Anterior cingulate cortex (tissue), 58 donors: ENCODE measurements around the gene IMPDH2.
"Not testable (repeated sequence)": the region's sequence is repeated elsewhere in the genome, so short reads cannot be mapped to it uniquely, and the experiment has no call there.

Experiments used
- DNase-seq, 58 donors: peaks; one replicate each; lab custom pipeline; 2025; lab: John Stamatoyannopoulos, UW

The IMPDH2 gene

DNA sequence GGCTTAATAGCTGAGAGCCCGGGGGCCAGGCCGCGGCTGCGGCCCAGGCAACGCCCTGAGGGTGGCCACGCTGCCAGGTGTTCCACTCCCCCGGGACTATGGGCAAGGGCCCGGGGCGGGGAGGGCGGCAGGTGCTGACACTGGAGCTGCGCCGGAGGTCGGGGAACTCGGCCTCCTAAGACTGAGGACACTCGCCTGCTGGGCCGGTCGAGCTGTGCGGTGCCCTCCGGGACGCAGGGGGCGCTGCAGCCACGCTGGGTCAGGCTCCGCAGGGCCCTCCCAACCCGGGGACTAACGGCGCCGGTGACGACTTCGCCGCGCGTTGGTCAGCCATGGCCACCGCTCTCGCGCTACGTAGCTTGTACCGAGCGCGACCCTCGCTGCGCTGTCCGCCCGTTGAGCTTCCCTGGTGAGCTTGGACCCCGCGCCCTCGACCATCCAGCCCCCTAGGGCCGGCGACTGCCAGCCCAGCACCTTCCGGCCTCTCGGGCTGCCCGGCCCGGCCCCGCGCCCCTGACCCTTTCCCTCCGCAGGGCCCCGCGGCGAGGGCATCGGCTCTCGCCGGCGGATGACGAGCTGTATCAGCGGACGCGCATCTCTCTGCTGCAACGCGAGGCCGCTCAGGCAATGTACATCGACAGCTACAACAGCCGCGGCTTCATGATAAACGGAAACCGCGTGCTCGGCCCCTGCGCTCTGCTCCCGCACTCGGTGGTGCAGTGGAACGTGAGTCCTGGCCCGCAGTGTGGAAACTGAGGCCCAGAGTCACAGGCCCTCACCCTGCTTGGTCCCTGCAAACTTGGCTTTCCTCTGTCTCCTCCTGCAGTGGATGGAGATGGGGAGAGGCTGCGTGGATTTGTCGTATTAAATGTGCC is 7.1 kb downstream of the IMPDH2 start, which contains the start of gene NDUFAF3:
TSS of gene NDUFAF3 (plus strand) at position 309 of the 875 bp plus-strand sequence. CDS start at position 333, 24 bp downstream.
- peak in 57 of 58 donors; percentile 36 to 95 (median 84) for DNase-seq

DNA sequence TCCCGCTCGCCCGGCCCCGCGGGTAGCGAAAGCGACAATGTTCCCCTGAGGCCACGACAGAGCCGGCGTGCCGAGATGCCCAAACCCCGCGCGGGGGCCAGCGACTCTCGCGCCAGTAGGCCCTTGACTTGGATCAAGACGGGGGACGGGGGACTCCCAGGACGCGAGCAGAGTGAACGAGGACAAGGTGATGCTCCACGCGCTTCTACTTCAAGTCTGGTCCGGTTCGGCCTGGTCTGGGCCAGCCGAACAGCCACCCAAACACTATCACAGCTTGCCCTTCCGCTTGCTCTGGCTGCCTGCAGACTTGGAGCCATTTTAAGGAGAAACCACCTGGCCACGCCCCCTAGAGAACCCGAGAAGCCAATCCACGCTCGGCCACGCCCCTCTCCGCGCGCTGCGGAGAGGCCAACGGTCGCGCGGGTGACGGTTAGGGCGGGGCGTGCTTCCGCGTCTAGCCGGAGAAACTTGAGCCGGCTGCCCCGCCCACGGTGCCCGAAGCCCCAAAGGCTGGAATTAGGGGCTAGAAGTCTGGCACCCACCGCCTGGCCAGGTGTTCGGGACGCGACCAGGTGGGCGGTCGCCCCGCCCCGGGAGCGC is 7.9 kb downstream of the IMPDH2 start:
- DNase-seq, result peak; percentile 56 to 98 (median 95)

DNA sequence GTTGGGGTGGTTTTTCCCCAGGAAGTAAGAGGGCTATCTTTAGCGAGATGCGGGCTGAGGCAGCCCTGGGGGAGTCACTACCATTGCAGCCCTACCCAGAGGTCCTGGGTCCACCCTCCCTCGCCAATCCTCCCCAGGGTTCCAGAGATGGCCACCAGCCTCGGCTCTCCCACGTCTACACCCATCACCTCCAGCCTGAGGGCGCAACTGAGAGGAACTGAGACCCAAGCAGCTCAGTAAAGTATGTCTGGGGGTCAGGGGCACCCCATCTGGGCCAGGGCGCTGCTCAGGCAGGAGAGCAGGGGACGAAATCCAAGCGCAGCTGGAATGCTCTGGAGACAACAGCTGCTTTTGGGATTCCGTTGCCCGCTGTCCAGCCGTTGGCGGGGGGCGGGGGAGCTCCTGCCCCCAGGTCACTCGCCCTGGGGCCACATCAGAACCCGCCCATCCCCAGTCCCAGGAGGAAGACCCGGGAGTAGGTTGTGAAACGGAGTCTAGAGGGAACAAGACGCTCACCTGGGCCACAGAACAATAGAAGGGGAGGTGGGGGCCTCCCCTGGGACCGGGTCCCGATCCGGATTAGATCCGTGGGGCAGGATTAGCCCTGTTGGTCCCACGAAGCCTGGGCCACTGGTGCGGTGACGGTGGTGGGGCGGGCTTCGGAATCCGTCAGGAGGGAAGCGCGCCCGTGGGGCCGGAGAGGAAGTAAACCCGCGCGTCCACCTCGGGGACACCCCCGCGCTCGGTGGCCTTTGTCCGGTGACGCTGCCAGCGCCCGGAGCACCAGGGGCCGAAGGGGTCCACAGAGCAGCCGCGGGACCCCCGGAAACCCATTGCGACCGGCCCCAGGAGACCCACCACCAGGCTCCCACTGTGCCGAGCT is 8.6 kb downstream of the IMPDH2 start:
- DNase-seq, result peak in 7 of 58 donors; percentile 43 to 65 (median 59)

DNA sequence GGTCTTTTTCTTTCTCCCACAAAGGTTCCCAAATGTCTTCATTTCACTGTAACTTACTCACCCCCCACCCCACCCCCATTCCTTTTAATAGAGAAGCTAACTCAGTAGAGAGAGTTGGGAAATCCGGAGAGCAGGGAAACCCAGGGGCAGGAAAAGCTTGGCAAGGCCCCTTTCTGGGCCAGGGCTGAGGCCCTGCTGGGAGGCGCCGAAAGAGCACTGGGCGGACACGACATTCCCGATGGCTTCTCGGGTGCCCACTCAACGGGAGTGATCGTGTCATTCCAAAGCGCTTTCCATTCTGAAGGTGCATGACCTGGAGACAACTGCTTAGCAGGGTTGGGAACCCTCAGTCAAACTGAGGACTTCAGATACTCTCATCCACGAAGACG is 9.3 kb downstream of the IMPDH2 start:
- DNase-seq, result no peak

DNA sequence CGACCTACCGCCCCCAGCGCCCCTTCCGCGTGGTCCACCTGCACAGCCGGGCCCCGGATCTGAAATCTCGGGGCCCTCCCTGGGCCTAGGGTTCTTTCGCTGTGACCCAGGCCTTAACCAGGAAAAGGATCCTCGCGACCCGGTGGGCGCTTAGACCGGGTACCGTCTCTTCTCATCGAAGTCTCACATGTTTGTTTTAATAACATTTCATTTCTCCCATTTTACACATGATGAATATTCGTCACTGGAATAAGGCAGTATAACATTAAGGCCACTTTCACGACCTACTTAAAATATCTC is 10.5 kb downstream of the IMPDH2 start:
- no peak for DNase-seq

DNA sequence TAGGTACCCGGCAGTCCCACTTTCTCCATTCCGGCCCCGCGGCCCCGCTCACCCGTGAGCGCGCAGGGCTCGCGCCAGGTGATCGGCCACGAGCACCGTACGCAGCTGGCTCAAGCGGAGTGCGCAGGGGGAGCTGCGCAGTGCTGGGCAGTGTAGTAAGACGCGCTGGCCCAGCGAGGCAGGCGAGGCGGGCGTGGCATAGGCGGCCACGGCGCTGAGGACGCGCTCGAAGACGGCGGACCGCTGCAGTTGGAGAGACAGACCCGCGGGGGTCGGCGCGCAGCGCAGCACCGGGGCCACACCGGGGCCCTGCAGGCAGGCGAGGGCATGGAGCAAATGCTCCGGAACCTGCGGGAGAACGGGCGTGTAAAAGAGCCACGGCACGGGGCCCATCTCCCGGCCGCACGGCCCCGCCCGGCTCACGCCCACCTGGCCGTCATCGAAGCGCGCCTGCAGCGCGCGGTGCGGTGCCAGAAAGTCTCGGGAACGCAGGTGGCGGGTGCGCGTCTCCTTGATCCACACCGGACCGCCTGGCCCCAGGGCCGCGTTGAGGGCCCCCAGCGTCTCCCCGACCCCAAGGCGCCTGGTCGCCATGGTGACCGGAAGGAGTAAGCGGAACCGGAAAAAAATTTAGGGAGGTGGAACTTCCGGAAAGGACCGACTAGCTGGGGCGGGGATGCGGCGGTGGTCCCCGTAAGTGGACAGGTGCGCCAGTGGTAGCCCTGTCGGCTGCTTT is 11.1 kb downstream of the IMPDH2 start, which contains the start of gene DALRD3:
TSS of gene DALRD3 (minus strand) at position 610 of the 736 bp plus-strand sequence. CDS start at position 594, 16 bp downstream.
- peak in 54 of 58 donors; percentile 16 to 81 (median 60) for DNase-seq

DNA sequence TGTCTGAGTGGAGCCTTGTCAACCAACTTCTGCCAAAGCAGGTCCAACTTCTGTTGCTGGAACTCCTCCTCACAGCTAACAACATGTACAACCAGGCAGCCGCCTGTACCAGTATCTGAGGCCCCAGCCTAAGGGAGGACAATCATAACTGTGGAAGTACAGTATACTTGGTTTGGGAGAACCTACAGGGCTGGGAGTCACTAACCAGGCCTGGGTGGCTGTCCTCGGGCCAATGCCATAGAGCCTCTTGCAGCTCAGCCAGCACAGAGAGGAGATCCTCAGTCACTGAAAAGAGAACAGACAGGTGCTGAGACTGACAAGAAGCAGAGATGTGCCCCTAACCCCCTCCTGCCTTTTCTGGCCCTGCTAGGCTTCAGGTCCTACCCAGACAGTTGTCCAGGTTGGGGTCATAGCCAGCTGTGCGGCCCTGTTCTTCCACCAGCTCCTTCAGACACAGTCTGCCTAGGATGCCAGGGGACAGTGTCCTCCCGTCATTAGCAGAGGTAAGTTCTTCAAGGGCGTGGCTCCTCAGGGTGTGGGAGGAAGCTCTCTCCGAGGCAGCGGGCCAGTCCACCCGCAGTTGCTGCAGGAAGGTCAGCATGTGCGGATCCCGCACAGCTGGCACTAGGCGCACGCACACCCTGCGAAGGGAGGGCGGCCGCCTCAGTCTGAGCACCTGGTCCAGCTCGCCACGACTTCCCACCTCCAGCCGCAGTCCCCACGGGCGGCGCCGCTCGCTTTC is 11.8 kb downstream of the IMPDH2 start:
- peak in 1 of 58 donors; percentile 59 for DNase-seq

DNA sequence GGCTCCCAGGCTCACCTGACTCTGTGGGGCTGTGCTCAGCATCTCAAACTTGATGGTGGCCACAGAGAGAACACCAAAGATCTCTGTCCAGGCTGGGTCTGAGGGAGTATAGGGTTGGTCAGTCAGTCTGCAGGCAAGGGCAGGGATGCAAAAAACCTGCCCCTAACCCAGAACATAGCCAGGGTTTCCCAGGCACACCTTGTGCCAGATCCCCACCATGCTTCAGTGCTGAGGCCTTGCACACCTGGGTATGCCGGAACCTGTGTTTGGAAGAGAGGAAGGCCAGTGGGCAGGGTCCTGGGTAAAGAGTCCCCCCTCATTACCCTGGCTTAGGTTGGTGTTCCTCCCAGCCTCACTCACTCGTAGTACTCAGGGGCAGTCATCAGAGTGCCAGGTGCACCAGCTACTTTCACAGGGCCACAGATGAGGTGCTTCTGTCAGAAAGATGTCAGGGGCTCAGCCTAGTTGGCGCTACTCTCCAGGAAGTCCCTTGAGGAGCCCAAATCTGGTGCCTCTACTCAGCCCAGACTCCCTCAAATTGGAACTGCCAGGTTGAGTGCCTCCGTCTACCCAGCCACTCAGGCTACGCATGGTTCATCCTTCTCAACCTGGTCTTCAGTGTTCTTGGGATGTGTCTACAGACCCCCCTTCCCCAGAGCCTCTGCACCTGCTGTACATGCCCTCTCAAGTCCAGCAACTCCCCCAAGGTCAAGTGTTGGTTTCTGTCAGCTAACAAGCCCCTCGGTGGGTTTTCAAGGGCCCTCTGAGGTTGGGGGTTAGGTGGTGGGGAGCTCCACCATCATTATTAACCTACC is 12.6 kb downstream of the IMPDH2 start:
- no peak for DNase-seq

DNA sequence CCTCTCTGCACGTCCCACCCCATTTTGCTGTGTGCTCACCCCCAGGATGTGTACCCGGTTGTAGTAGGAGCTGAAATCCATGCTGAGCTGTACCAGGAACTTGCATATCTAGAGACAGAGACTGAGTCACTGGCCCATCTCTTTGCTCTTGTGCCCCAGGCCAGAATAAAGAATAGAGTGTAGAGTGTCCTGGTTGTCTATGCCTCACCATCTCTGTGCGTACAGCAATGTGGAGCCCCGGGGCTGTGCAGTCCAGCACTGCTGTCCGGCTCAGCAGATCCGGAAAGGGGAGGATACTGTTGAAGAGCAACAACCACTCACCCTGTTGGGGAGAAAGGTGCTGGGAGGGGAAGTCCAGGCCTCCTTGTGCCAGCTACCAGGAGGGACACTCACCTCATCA is 13.4 kb downstream of the IMPDH2 start:
- no peak for DNase-seq

DNA sequence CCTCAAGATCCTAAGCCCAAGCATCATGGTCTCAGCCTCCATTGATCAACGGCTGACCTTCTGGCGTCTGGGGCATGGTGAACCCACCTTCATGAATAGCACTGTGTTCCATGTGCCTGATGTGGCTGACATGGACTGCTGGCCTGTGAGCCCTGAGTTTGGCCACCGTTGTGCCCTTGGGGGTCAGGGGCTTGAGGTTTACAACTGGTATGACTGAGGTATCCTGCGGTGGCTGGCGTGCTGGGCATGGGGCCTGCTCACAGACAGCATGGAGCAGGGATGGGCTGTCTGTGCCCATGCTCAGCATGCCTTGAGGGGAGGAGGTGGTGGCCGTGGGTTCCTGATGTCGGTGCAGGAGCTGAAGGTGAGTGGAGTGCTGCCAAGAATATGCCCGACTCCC is 14.1 kb downstream of the IMPDH2 start:
- DNase-seq, result no peak

DNA sequence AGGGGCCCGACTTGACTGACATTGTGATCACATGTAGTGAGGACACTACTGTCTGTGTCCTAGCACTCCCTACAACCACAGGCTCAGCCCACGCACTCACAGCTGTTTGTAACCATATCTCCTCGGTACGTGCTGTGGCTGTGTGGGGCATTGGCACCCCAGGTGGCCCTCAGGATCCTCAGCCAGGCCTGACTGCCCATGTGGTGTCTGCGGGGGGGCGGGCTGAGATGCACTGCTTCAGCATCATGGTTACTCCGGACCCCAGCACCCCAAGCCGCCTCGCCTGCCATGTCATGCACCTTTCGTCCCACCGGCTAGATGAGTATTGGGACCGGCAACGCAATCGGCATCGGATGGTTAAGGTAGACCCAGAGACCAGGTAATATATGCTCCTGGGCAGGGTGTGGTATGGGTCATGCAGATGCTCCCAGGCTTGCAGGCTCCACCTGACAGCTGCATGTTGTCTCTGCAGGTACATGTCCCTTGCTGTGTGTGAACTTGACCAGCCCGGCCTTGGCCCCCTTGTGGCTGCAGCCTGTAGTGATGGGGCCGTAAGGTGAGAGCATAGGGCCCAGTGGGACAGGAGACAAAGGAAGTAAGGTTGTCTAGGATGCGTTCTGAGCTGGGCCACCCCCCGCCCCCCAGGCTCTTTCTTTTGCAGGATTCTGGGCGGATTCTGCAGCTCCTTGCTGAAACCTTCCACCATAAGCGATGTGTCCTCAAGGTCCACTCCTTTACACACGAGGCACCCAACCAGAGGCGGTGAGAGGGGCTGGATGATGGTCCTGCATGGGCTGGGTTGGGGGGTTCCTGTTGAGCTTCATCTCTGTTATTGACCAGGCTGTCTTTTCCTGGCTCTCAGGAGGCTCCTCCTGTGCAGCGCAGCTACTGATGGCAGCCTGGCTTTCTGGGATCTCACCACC is 15.2 kb downstream of the IMPDH2 start:
- no peak for DNase-seq

DNA sequence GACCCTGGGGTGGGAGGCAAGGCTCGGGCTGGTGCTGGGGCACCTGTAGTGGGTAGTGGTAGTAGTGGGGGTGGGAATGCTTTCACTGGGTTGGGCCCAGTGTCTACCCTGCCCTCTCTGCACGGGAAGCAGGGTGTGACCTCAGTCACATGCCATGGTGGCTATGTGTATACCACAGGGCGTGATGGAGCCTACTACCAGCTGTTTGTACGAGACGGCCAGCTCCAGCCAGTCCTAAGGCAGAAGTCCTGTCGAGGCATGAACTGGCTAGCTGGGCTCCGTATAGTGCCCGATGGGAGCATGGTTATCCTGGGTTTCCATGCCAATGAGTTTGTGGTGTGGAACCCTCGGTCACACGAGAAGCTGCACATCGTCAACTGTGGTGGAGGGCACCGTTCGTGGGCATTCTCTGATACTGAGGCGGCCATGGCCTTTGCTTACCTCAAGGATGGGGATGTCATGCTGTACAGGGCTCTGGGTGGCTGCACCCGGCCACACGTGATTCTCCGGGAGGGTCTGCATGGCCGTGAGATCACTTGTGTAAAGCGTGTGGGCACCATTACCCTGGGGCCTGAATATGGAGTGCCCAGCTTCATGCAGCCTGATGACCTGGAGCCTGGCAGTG is 16.0 kb downstream of the IMPDH2 start:
- DNase-seq, result no peak

DNA sequence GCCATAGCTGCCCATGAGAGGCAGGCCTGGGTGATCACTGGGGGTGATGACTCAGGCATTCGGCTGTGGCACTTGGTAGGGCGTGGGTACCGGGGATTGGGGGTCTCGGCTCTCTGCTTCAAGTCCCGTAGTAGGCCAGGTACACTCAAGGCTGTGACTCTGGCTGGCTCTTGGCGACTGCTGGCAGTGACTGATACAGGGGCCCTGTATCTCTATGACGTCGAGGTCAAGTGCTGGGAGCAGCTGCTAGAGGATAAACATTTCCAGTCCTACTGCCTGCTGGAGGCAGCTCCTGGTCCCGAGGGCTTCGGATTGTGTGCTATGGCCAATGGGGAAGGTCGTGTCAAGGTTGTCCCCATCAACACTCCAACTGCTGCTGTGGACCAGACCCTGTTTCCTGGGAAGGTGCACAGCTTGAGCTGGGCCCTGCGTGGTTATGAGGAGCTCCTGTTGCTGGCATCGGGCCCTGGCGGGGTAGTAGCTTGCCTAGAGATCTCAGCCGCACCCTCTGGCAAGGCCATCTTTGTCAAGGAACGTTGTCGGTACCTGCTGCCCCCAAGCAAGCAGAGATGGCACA is 16.7 kb downstream of the IMPDH2 start:
- no peak for DNase-seq

DNA sequence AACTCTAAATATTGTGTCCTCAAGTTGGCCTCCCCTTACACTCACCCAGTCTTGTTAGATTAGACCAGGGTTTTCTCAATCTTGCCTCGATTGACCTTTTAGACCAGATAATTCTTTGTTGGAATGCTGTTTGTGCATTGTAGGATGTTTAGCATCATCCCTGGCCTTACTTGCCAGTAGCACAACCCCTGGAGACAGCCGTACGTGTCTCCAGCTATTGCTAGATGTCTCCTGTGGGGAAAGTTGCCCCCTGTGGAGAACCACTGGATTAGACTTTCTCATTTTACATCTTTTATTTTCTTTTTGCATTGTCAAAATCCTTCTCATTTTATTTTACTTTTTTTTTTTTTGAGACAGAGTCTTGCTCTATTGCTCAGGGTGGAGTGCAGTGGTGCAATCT is 19.8 kb downstream of the IMPDH2 start:
- no peak for DNase-seq

DNA sequence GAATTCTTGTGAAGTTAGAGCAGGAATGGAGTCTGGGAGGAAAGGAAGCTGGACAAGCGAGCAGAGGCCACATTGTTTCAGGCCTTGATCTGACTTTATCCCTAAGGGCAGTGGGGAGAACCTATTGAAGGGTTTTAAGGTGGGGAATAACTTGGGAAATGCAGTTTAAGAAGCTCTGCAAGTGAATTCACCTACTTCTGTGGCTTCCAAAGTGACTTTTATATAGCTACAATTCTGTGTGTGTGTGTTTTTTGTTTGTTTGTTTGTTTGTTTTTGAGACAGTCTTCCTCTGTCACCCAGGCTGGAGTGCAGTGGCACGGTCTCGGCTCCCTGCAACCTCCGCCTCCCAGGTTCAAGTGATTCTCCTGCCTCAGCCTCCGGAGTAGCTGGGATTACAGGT is 20.6 kb downstream of the IMPDH2 start:
- DNase-seq, result not testable (repeated sequence)

DNA sequence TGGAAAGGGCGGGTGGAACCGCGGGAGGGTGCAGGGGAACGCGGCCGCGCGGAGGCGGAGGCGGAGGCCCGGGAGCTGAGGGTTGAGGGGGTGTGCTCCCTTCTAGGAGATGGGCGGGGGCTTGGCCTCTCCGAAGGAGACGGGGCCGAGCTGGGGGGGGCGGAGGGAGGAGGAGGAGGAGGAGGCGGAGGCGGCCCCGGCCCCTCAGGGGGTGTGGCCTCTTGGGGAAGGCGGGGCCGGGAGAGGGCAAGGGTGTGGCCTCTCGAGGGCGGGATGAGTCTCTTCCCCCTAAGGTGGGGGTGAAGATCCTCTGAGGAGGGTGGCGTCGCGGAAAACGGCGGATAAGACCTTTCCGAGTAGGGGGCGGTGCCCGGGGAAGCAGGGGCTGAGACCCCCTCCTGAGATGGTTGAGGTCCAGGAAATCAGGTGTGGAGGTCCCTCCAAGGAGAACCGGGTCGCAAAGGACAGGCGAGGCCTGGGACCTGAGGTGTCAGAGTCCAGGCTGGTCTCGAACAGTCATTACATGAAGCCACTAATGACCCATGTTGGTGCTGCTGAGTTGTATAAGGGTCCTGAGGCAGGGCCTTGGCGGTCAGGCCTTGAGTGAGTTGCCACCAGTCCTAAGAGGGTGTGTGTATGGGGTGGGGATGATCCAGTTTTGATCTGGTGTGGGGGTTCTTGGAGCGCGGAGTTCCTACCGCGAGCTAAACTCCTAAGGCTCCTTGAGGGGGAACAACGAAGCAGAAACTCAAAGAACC is 21.2 kb downstream of the IMPDH2 start:
- peak in 56 of 58 donors; percentile 31 to 87 (median 74) for DNase-seq
